Measurements from ENCODE around the gene CCL1. TPM values are rescaled to one million over a fixed set of nuclear protein-coding genes. Genes with fewer than 3 reads are reported as not detected.

The CCL1 gene
- total and polyA plus RNA-seq, 2 experiments from 2014 or later, result not detected

GRCh38 chr17:34400301-34400931 lies 37.4 kb upstream of the CCL1 start:
- H3K27me3 ChIP-seq (replicated peaks; ENCODE audit: insufficient read depth), result peaks cover 4% of the 10 kb centered on the region
- H3K9me2 ChIP-seq (ENCODE audit: insufficient read depth), result no peaks in the 10 kb centered on the region
- no peak overlapping the region for H2AFZ ChIP-seq
- in situ Hi-C loops (cut with MboI), result loop anchor here (25.0 kb wide), 1 partner anchor 712 kb away; the partner anchor contains the start of genes FNDC8 and RAD51D
- H3K4me2 ChIP-seq (ENCODE audit: unreplicated experiment), result no peak overlapping the region
- no peaks in the 10 kb centered on the region for H3K4me1 ChIP-seq (ENCODE audit: insufficient read depth)
- no peak overlapping the region for H3K9ac ChIP-seq
- WGBS, 2 experiments (ENCODE audit: low coverage in 1 of 2, low lambda C conversion rate in 2 of 2, missing lambda C conversion rate in 2 of 2), result 14 to 22% methylated on average over 10 of the region's 10 CpGs
- TF ChIP-seq EZH2phosphoT487 (IDR thresholded peaks at IDR 0.05; ENCODE audit: insufficient read depth, low read depth), result no peak
- TF ChIP-seq EZH2 (IDR thresholded peaks at IDR 0.05; ENCODE audit: insufficient read depth, poor library complexity, severe bottlenecking), result no peak
- no peaks in the 10 kb centered on the region for H4K20me1 ChIP-seq (ENCODE audit: insufficient read depth)
- no peaks in the 10 kb centered on the region for H3F3A ChIP-seq (ENCODE audit: insufficient read depth)
- no peaks in the 10 kb centered on the region for H3K79me2 ChIP-seq (ENCODE audit: insufficient read depth)
- H3K9me3 ChIP-seq (ENCODE audit: low read depth), result no peaks in the 10 kb centered on the region
- H3K36me3 ChIP-seq (ENCODE audit: low read depth), result no peaks in the 10 kb centered on the region
- H3K27ac ChIP-seq, result no peak overlapping the region
- no peak overlapping the region for H3K4me3 ChIP-seq
- DNase-seq, result no peak

- no peaks in the 10 kb centered on the region for H3K36me3 ChIP-seq (ENCODE audit: low read depth)
- WGBS, 2 experiments (ENCODE audit: low coverage in 1 of 2, low lambda C conversion rate in 2 of 2, missing lambda C conversion rate in 2 of 2), result 28 to 38% methylated on average over 1 of the region's 1 CpG
Measured at GRCh38 chr17:34399725-34400124, 36.7 kb upstream of the CCL1 start.

GRCh38 chr17:34398990-34399389 lies 36.0 kb upstream of the CCL1 start:
- H3K4me3 ChIP-seq, result no peak overlapping the region
- no peaks in the 10 kb centered on the region for H3K9me2 ChIP-seq (ENCODE audit: insufficient read depth)
- H2AFZ ChIP-seq, result no peak overlapping the region
- H3K4me2 ChIP-seq (ENCODE audit: unreplicated experiment), result no peak overlapping the region
- peaks cover 4% of the 10 kb centered on the region for H3K27me3 ChIP-seq (replicated peaks; ENCODE audit: insufficient read depth)
- no peaks in the 10 kb centered on the region for H3F3A ChIP-seq (ENCODE audit: insufficient read depth)
- no peak for DNase-seq
- H3K9ac ChIP-seq, result no peak overlapping the region
- no peak overlapping the region for H3K27ac ChIP-seq
- TF ChIP-seq EZH2 (IDR thresholded peaks at IDR 0.05; ENCODE audit: insufficient read depth, poor library complexity, severe bottlenecking), result no peak
- no peak for TF ChIP-seq EZH2phosphoT487 (IDR thresholded peaks at IDR 0.05; ENCODE audit: insufficient read depth, low read depth)
- no peaks in the 10 kb centered on the region for H3K9me3 ChIP-seq (ENCODE audit: low read depth)
- no peaks in the 10 kb centered on the region for H3K4me1 ChIP-seq (ENCODE audit: insufficient read depth)
- no peaks in the 10 kb centered on the region for H4K20me1 ChIP-seq (ENCODE audit: insufficient read depth)
- no peaks in the 10 kb centered on the region for H3K36me3 ChIP-seq (ENCODE audit: low read depth)
- 3% methylated on average over 2 of the region's 2 CpGs for WGBS, 2 experiments (ENCODE audit: low coverage in 1 of 2, low lambda C conversion rate in 2 of 2, missing lambda C conversion rate in 2 of 2)
- in situ Hi-C loops (cut with MboI), result no loop called here
- no peaks in the 10 kb centered on the region for H3K79me2 ChIP-seq (ENCODE audit: insufficient read depth)

More at GRCh38 chr17:34399725-34400124, 36.7 kb upstream of the CCL1 start:
- Histone ChIP-seq H3K4me1 (ENCODE audit: insufficient read depth) (no peaks in the 10 kb centered on the region), H3K9me3 (ENCODE audit: low read depth) (no peaks in the 10 kb centered on the region), H3K9me2 (ENCODE audit: insufficient read depth) (no peaks in the 10 kb centered on the region), H2AFZ (no peak overlapping the region), H3K79me2 (ENCODE audit: insufficient read depth) (no peaks in the 10 kb centered on the region), H3K27me3 (replicated peaks; ENCODE audit: insufficient read depth) (peaks cover 4% of the 10 kb centered on the region), H3F3A (ENCODE audit: insufficient read depth) (no peaks in the 10 kb centered on the region), H3K9ac (no peak overlapping the region), H3K4me3 (no peak overlapping the region), H4K20me1 (ENCODE audit: insufficient read depth) (no peaks in the 10 kb centered on the region), H3K4me2 (ENCODE audit: unreplicated experiment) (no peak overlapping the region), H3K27ac (no peak overlapping the region)
- in situ Hi-C loops (cut with MboI), result loop anchor here (25.0 kb wide), 1 partner anchor 713 kb away; the partner anchor contains the start of genes FNDC8 and RAD51D
- no peak for DNase-seq
- no peak for TF ChIP-seq EZH2 (IDR thresholded peaks at IDR 0.05; ENCODE audit: insufficient read depth, poor library complexity, severe bottlenecking)
- TF ChIP-seq EZH2phosphoT487 (IDR thresholded peaks at IDR 0.05; ENCODE audit: insufficient read depth, low read depth), result no peak

- no peaks in the 10 kb centered on the region for H3K36me3 ChIP-seq (ENCODE audit: low read depth)
- peaks cover 4% of the 10 kb centered on the region for H3K27me3 ChIP-seq (replicated peaks; ENCODE audit: insufficient read depth)
- H3K9me3 ChIP-seq (ENCODE audit: low read depth), result no peaks in the 10 kb centered on the region
- no peak overlapping the region for H3K4me2 ChIP-seq (ENCODE audit: unreplicated experiment)
- no peaks in the 10 kb centered on the region for H3K9me2 ChIP-seq (ENCODE audit: insufficient read depth)
- no peaks in the 10 kb centered on the region for H4K20me1 ChIP-seq (ENCODE audit: insufficient read depth)
- H2AFZ ChIP-seq, result no peak overlapping the region
- H3K9ac ChIP-seq, result no peak overlapping the region
- H3K79me2 ChIP-seq (ENCODE audit: insufficient read depth), result no peaks in the 10 kb centered on the region
- H3F3A ChIP-seq (ENCODE audit: insufficient read depth), result no peaks in the 10 kb centered on the region
- H3K4me1 ChIP-seq (ENCODE audit: insufficient read depth), result no peaks in the 10 kb centered on the region
- no peak for TF ChIP-seq EZH2phosphoT487 (IDR thresholded peaks at IDR 0.05; ENCODE audit: insufficient read depth, low read depth)
- in situ Hi-C loops (cut with MboI), result no loop called here
- H3K4me3 ChIP-seq, result no peak overlapping the region
- no peak overlapping the region for H3K27ac ChIP-seq
- DNase-seq, result no peak
Measured at GRCh38 chr17:34397265-34397664, 34.2 kb upstream of the CCL1 start.

GRCh38 chr17:34393401-34393800 lies 30.4 kb upstream of the CCL1 start:
- Histone ChIP-seq H3K4me1 (ENCODE audit: insufficient read depth) (no peaks in the 10 kb centered on the region), H3K4me3 (no peak overlapping the region), H3K27me3 (replicated peaks; ENCODE audit: insufficient read depth) (no peaks in the 10 kb centered on the region), H3F3A (ENCODE audit: insufficient read depth) (no peaks in the 10 kb centered on the region), H3K27ac (no peak overlapping the region), H4K20me1 (ENCODE audit: insufficient read depth) (no peaks in the 10 kb centered on the region), H3K4me2 (ENCODE audit: unreplicated experiment) (no peak overlapping the region), H3K79me2 (ENCODE audit: insufficient read depth) (no peaks in the 10 kb centered on the region), H3K9me2 (ENCODE audit: insufficient read depth) (no peaks in the 10 kb centered on the region), H3K9me3 (ENCODE audit: low read depth) (no peaks in the 10 kb centered on the region), H3K36me3 (ENCODE audit: low read depth) (no peaks in the 10 kb centered on the region), H2AFZ (no peak overlapping the region), H3K9ac (no peak overlapping the region)
- no peak for DNase-seq
- in situ Hi-C loops (cut with MboI), result no loop called here
- TF ChIP-seq EZH2 (IDR thresholded peaks at IDR 0.05; ENCODE audit: insufficient read depth, poor library complexity, severe bottlenecking) (no peak), EZH2phosphoT487 (IDR thresholded peaks at IDR 0.05; ENCODE audit: insufficient read depth, low read depth) (no peak)
- WGBS, 2 experiments (ENCODE audit: low coverage in 1 of 2, low lambda C conversion rate in 2 of 2, missing lambda C conversion rate in 2 of 2), result 57 to 68% methylated on average over 3 of the region's 3 CpGs

Measured in GM23248 (cell line).